HEK293T (cell line): ENCODE results near the gene GLYATL3.

Source experiments
- CTCF ChIA-PET: fragments of 350-600 bp; formaldehyde crosslinking; extraction: SDS; loops from one replicate; lab custom pipeline; 2021; ENCODE audit warnings: antibody characterized with exemption, inconsistent platforms; lab: Yijun Ruan, JAX
- POLR2A ChIA-PET: fragments of 350-600 bp; formaldehyde crosslinking; extraction: SDS; loops from one replicate; lab custom pipeline; 2020; ENCODE audit warnings: antibody characterized with exemption, inconsistent platforms; lab: Yijun Ruan, JAX
- DNase-seq: peaks from one replicate; pipeline ENCODE4 v3.0.0; 2012; ENCODE audit warnings: mixed read lengths; ENCODE audit errors: extremely low spot score
- ARNT ChIP-seq: fragments of 450-650 bp; IDR thresholded peaks from 2 replicates; pipeline ENCODE4 v1.6.1; 2017; ENCODE audit warnings: mild to moderate bottlenecking
- BHLHE40 ChIP-seq: fragments of 450-650 bp; IDR thresholded peaks from 2 replicates; pipeline ENCODE4 v1.6.1; 2016; ENCODE audit warnings: mild to moderate bottlenecking, moderate library complexity, borderline replicate concordance
- CTBP1 ChIP-seq: fragments of 450-650 bp; IDR thresholded peaks from 2 replicates; pipeline ENCODE4 v1.6.1; 2016; ENCODE audit warnings: borderline replicate concordance
- ELF4 ChIP-seq: fragments of 450-650 bp; IDR thresholded peaks from 2 replicates; pipeline ENCODE4 v1.6.1; 2017; ENCODE audit warnings: antibody characterized with exemption
- FOXA1 ChIP-seq: fragments of 450-650 bp; IDR thresholded peaks from 2 replicates; pipeline ENCODE4 v1.6.1; 2016; ENCODE audit warnings: mild to moderate bottlenecking
- FOXK2 ChIP-seq: fragments of 450-650 bp; IDR thresholded peaks from 2 replicates; pipeline ENCODE4 v1.6.1; 2016; ENCODE audit warnings: mild to moderate bottlenecking
- FOXM1 ChIP-seq: fragments of 450-650 bp; IDR thresholded peaks from 2 replicates; pipeline ENCODE4 v1.6.1; 2017; ENCODE audit warnings: mild to moderate bottlenecking, borderline replicate concordance
- HDGF ChIP-seq: fragments of 450-650 bp; IDR thresholded peaks from 2 replicates; pipeline ENCODE4 v1.6.1; 2017; ENCODE audit warnings: antibody characterized with exemption, borderline replicate concordance
- L3MBTL2 ChIP-seq: fragments of 450-650 bp; conservative IDR thresholded peaks from 2 replicates; pipeline ENCODE4 v1.6.1; 2016; ENCODE audit warnings: mild to moderate bottlenecking
- LEF1 ChIP-seq: fragments of 450-650 bp; IDR thresholded peaks from 2 replicates; pipeline ENCODE4 v1.6.1; 2017; ENCODE audit warnings: mild to moderate bottlenecking, borderline replicate concordance
- NFRKB ChIP-seq: fragments of 450-650 bp; IDR thresholded peaks from 2 replicates; pipeline ENCODE4 v1.6.1; 2016; ENCODE audit warnings: mild to moderate bottlenecking, moderate library complexity
- PKNOX1 ChIP-seq: fragments of 450-650 bp; IDR thresholded peaks from 2 replicates; pipeline ENCODE4 v1.6.1; 2016
- SP1 ChIP-seq: fragments of 450-650 bp; IDR thresholded peaks from 2 replicates; pipeline ENCODE4 v1.6.1; 2017
- SUZ12 ChIP-seq: fragments of 450-650 bp; IDR thresholded peaks from 2 replicates; pipeline ENCODE4 v1.6.1; 2016; ENCODE audit warnings: mild to moderate bottlenecking
- TARDBP ChIP-seq: fragments of 450-650 bp; IDR thresholded peaks from 2 replicates; pipeline ENCODE4 v1.6.1; 2016
- ZNF384 ChIP-seq: fragments of 450-650 bp; IDR thresholded peaks from 2 replicates; pipeline ENCODE4 v1.6.1; 2016

Gene GLYATL3

GRCh38 chr6:49514571-49515484 lies 15.1 kb downstream of the GLYATL3 start:
- CTCF ChIA-PET = no interaction called here
- DNase-seq = no peak
- no peak for TF ChIP-seq FOXA1
- TF ChIP-seq L3MBTL2 = no peak
- no peak for TF ChIP-seq TARDBP
- TF ChIP-seq ZNF384 = no peak
- TF ChIP-seq NFRKB = no peak
- TF ChIP-seq FOXM1 = no peak
- no peak for TF ChIP-seq ARNT
- TF ChIP-seq SP1 = no peak
- no peak for TF ChIP-seq ELF4
- no peak for TF ChIP-seq PKNOX1
- no peak for TF ChIP-seq LEF1
- no peak for TF ChIP-seq HDGF
- TF ChIP-seq SUZ12 = no peak
- TF ChIP-seq FOXK2 = no peak
- TF ChIP-seq CTBP1 = no peak
- POLR2A ChIA-PET = no interaction called here

GRCh38 chr6:49515485-49516146 lies 15.9 kb downstream of the GLYATL3 start:
- CTCF ChIA-PET = no interaction called here
- DNase-seq = no peak
- TF ChIP-seq L3MBTL2 (no peak), ELF4 (no peak), TARDBP (no peak), CTBP1 (no peak), SP1 (no peak), ARNT (no peak), HDGF (no peak), BHLHE40 (no peak)
- POLR2A ChIA-PET = no interaction called here

GRCh38 chr6:49516147-49516505 lies 16.4 kb downstream of the GLYATL3 start:
- no peak for DNase-seq
- ChIA-PET CTCF (no interaction called here), POLR2A (no interaction called here)
- TF ChIP-seq PKNOX1 = no peak
- no peak for TF ChIP-seq FOXK2
- TF ChIP-seq TARDBP = no peak
- no peak for TF ChIP-seq ARNT
- TF ChIP-seq HDGF = no peak
- no peak for TF ChIP-seq BHLHE40
- TF ChIP-seq FOXM1 = no peak
- no peak for TF ChIP-seq SUZ12
- no peak for TF ChIP-seq ZNF384
- TF ChIP-seq LEF1 = no peak
- no peak for TF ChIP-seq FOXA1
- TF ChIP-seq ELF4 = no peak
- no peak for TF ChIP-seq CTBP1
- no peak for TF ChIP-seq NFRKB
- TF ChIP-seq SP1 = no peak
- no peak for TF ChIP-seq L3MBTL2

GRCh38 chr6:49517919-49518318 lies 18.2 kb downstream of the GLYATL3 start:
- TF ChIP-seq L3MBTL2 = no peak
- TF ChIP-seq PKNOX1 = no peak
- TF ChIP-seq CTBP1 = no peak
- no peak for TF ChIP-seq LEF1
- no peak for TF ChIP-seq ZNF384
- no peak for TF ChIP-seq NFRKB
- TF ChIP-seq FOXK2 = no peak
- TF ChIP-seq ARNT = no peak
- no peak for TF ChIP-seq BHLHE40
- no peak for TF ChIP-seq ELF4
- TF ChIP-seq SP1 = no peak
- ChIA-PET CTCF (interaction anchor here (1.0 kb wide), 1 partner anchor 9 kb away, joined by 3 read pairs; no protein-coding TSS in a partner anchor), POLR2A (no interaction called here)
- DNase-seq = no peak

- CTCF ChIA-PET = interaction anchor here (1.4 kb wide), 1 partner anchor 12 kb away, joined by 5 read pairs; no protein-coding TSS in a partner anchor
- POLR2A ChIA-PET = no interaction called here
- no peak for DNase-seq
- TF ChIP-seq FOXM1 (no peak), CTBP1 (no peak), ELF4 (no peak), SUZ12 (no peak), BHLHE40 (no peak), ARNT (no peak)
Observed at GRCh38 chr6:49519660-49520059, 19.9 kb downstream of the GLYATL3 start.
